Activated B cell treated with CpG ODN at 0.5 μM for 24 hours (primary cell): Measurements from ENCODE around the gene FAM24B. TPM values are rescaled to one million over a fixed set of nuclear protein-coding genes. Genes with fewer than 3 reads are reported as not detected.

Experiments used
- ATAC-seq: fragments of 200-7000 bp; cut with Tn5 transposase; one replicate; pipeline ENCODE4 v1.10.0; 2021; ENCODE audit warnings: low read depth, mild to moderate bottlenecking, moderate library complexity
- CTCF ChIA-PET: fragments of 350-600 bp; sonication (Branson Sonifier 250); formaldehyde crosslinking; loops from one replicate; lab custom pipeline; 2021; ENCODE audit warnings: antibody characterized with exemption; lab: Charles Lee
- POLR2A ChIA-PET: fragments of 350-600 bp; sonication (Branson Sonifier 250); formaldehyde crosslinking; loops from one replicate; lab custom pipeline; 2021; ENCODE audit warnings: antibody characterized with exemption; lab: Charles Lee
- DNase-seq: peaks from one replicate; pipeline ENCODE4 v3.0.0; 2022
- H3K27ac Mint-ChIP-seq: one replicate; pipeline ENCODE4 v1.8.0; 2020; ENCODE audit warnings: mixed read lengths
- H3K27me3 Mint-ChIP-seq: one replicate; pipeline ENCODE4 v1.8.0; 2021; ENCODE audit warnings: mixed read lengths
- H3K36me3 Mint-ChIP-seq: one replicate; pipeline ENCODE4 v1.8.0; 2021; ENCODE audit warnings: low read depth, mixed read lengths
- H3K4me1 Mint-ChIP-seq: one replicate; pipeline ENCODE4 v1.8.0; 2021; ENCODE audit warnings: mixed read lengths
- H3K4me3 Mint-ChIP-seq: one replicate; pipeline ENCODE4 v1.8.0; 2020; ENCODE audit warnings: mild to moderate bottlenecking, mixed read lengths
- H3K9me3 Mint-ChIP-seq: one replicate; pipeline ENCODE4 v1.8.0; 2020; ENCODE audit warnings: mixed read lengths
- CTCF ChIP-seq: fragments of 200-600 bp; IDR thresholded peaks from one replicate; pipeline ENCODE4 v1.8.0; 2022; ENCODE audit warnings: antibody characterized with exemption, mild to moderate bottlenecking
- intact Hi-C: fragments of 100-400 bp; cut with micrococcal nuclease; formaldehyde crosslinking; loops from one replicate; pipeline ENCODE4 v1.15.1; 2024
- total RNA-seq: library from RNA; stranded (reverse); gene quantifications from 2 replicates; pipeline ENCODE4 v1.2.3, GENCODE V29; 2022

FAM24B gene
- total RNA-seq, 1 donor from 2014 or later = 10.0 TPM

- POLR2A ChIA-PET = no interaction called here
- no peak for TF ChIP-seq CTCF
- H3K27ac Mint-ChIP-seq = no peak overlapping the region
- H3K36me3 Mint-ChIP-seq = peaks cover 44% of the 10 kb centered on the region
- H3K4me3 Mint-ChIP-seq = no peak overlapping the region
- ATAC-seq (no peak), DNase-seq (no peak)
- intact Hi-C loops = no loop called here
- peaks cover 20% of the 10 kb centered on the region for H3K4me1 Mint-ChIP-seq
- no peaks in the 10 kb centered on the region for H3K9me3 Mint-ChIP-seq
- no peaks in the 10 kb centered on the region for H3K27me3 Mint-ChIP-seq
- CTCF ChIA-PET = no interaction called here
These were observed 22.5 kb downstream of the FAM24B start for GRCh38 chr10:122856902-122857301.

- Mint-ChIP-seq H3K9me3 (no peaks in the 10 kb centered on the region), H3K4me3 (no peak overlapping the region), H3K27me3 (no peaks in the 10 kb centered on the region), H3K36me3 (peaks cover 53% of the 10 kb centered on the region), H3K4me1 (peaks cover 17% of the 10 kb centered on the region), H3K27ac (no peak overlapping the region)
- intact Hi-C loops = no loop called here
- no peak for TF ChIP-seq CTCF
- DNase-seq = no peak
- CTCF ChIA-PET = no interaction called here
- ATAC-seq = no peak
- POLR2A ChIA-PET = no interaction called here
These were observed 23.6 kb downstream of the FAM24B start for GRCh38 chr10:122855745-122856144.

- Mint-ChIP-seq H3K4me3 (no peak overlapping the region), H3K27me3 (no peaks in the 10 kb centered on the region), H3K4me1 (peaks cover 9% of the 10 kb centered on the region), H3K36me3 (peaks cover 61% of the 10 kb centered on the region), H3K27ac (no peak overlapping the region), H3K9me3 (no peaks in the 10 kb centered on the region)
- ATAC-seq (no peak), DNase-seq (no peak)
- POLR2A ChIA-PET = no interaction called here
- no peak for TF ChIP-seq CTCF
- CTCF ChIA-PET = no interaction called here
- intact Hi-C loops = no loop called here
These were observed 24.7 kb downstream of the FAM24B start for GRCh38 chr10:122854648-122855047.

GRCh38 chr10:122853665-122854313 lies 25.6 kb downstream of the FAM24B start:
- Mint-ChIP-seq H3K27me3 (no peaks in the 10 kb centered on the region), H3K4me3 (no peak overlapping the region), H3K4me1 (peaks cover under 1% of the 10 kb centered on the region), H3K36me3 (peaks cover 61% of the 10 kb centered on the region), H3K9me3 (no peaks in the 10 kb centered on the region), H3K27ac (no peak overlapping the region)
- CTCF ChIA-PET = no interaction called here
- no peak for TF ChIP-seq CTCF
- intact Hi-C loops = no loop called here
- no peak for DNase-seq
- POLR2A ChIA-PET = no interaction called here
- ATAC-seq = no peak

- DNase-seq (no peak), ATAC-seq (no peak)
- Mint-ChIP-seq H3K4me3 (no peak overlapping the region), H3K27me3 (no peaks in the 10 kb centered on the region), H3K9me3 (no peaks in the 10 kb centered on the region), H3K27ac (no peak overlapping the region), H3K4me1 (peaks cover 2% of the 10 kb centered on the region), H3K36me3 (peaks cover 62% of the 10 kb centered on the region)
- CTCF ChIA-PET = no interaction called here
- intact Hi-C loops = no loop called here
- POLR2A ChIA-PET = no interaction called here
- no peak for TF ChIP-seq CTCF
These were observed 27.1 kb downstream of the FAM24B start for GRCh38 chr10:122852261-122852660.
